Activated T-helper 1 cell treated with anti-CD3 and anti-CD28 coated beads, Interleukin-12 subunit alpha, Interleukin-12 subunit beta, Interleukin-2, Interleukin-4 antibody, amounts not matched to agents 30 ng/mL and 10 ng/mL and 1 ng/mL, durations not matched to agents 14 hours and 24 hours and 36 hours (primary cell): ENCODE data around the gene PKHD1. TPM values are rescaled to one million over a fixed set of nuclear protein-coding genes. Genes with fewer than 3 reads are reported as not detected.

Experiments used
- DNase-seq: peaks from one replicate; pipeline ENCODE4 v3.0.0; 2021; ENCODE audit warnings: low spot score
- H3K27ac Mint-ChIP-seq: one replicate; pipeline ENCODE4 v1.8.0; 2021; ENCODE audit warnings: mild to moderate bottlenecking, mixed read lengths
- H3K27me3 Mint-ChIP-seq: one replicate; pipeline ENCODE4 v1.8.0; 2022; ENCODE audit warnings: mild to moderate bottlenecking, moderate library complexity, mixed read lengths; ENCODE audit not compliant: insufficient read depth
- H3K36me3 Mint-ChIP-seq: one replicate; pipeline ENCODE4 v1.8.0; 2021; ENCODE audit warnings: low read depth, mixed read lengths
- H3K4me1 Mint-ChIP-seq: one replicate; pipeline ENCODE4 v1.8.0; 2021; ENCODE audit warnings: low read depth, mixed read lengths
- H3K4me3 Mint-ChIP-seq: one replicate; pipeline ENCODE4 v1.8.0; 2021; ENCODE audit warnings: mild to moderate bottlenecking, moderate library complexity, mixed read lengths
- H3K9me3 Mint-ChIP-seq: one replicate; pipeline ENCODE4 v1.8.0; 2021; ENCODE audit warnings: mixed read lengths
- intact Hi-C: fragments of 100-400 bp; cut with micrococcal nuclease; formaldehyde crosslinking; loops from one replicate; pipeline ENCODE4 v1.15.1; 2024
- total RNA-seq: library from RNA; stranded (reverse); gene quantifications from 2 replicates; pipeline ENCODE4 v1.2.3, GENCODE V29; 2022

PKHD1 gene
- total RNA-seq, 1 donor from 2014 or later, result not detected

- no peaks in the 10 kb centered on the region for H3K4me1 Mint-ChIP-seq
Observed at GRCh38 chr6:51738614-51739013, 348.8 kb downstream of the PKHD1 start.

GRCh38 chr6:51737580-51738360 is 349.6 kb downstream of the PKHD1 start:
- H3K4me1 Mint-ChIP-seq, result no peaks in the 10 kb centered on the region
- H3K4me3 Mint-ChIP-seq, result no peak overlapping the region
- DNase-seq, result no peak
- H3K36me3 Mint-ChIP-seq, result no peaks in the 10 kb centered on the region
- intact Hi-C loops, result no loop called here
- H3K27me3 Mint-ChIP-seq, result no peaks in the 10 kb centered on the region
- H3K9me3 Mint-ChIP-seq, result peaks cover 1% of the 10 kb centered on the region
- H3K27ac Mint-ChIP-seq, result no peak overlapping the region

More at GRCh38 chr6:51738614-51739013, 348.8 kb downstream of the PKHD1 start:
- Mint-ChIP-seq H3K27ac (no peak overlapping the region), H3K27me3 (peaks cover 2% of the 10 kb centered on the region), H3K4me3 (no peak overlapping the region), H3K36me3 (no peaks in the 10 kb centered on the region), H3K9me3 (no peaks in the 10 kb centered on the region)
- intact Hi-C loops, result no loop called here
- DNase-seq, result no peak

- intact Hi-C loops, result no loop called here
- H3K36me3 Mint-ChIP-seq, result no peaks in the 10 kb centered on the region
- no peaks in the 10 kb centered on the region for H3K4me1 Mint-ChIP-seq
- H3K27ac Mint-ChIP-seq, result no peak overlapping the region
- no peak for DNase-seq
- no peaks in the 10 kb centered on the region for H3K27me3 Mint-ChIP-seq
- no peak overlapping the region for H3K4me3 Mint-ChIP-seq
- H3K9me3 Mint-ChIP-seq, result no peaks in the 10 kb centered on the region
Observed at GRCh38 chr6:51725155-51725554, 362.3 kb downstream of the PKHD1 start.

GRCh38 chr6:51720327-51720726 is 367.1 kb downstream of the PKHD1 start:
- DNase-seq, result no peak
- Mint-ChIP-seq H3K27ac (no peak overlapping the region), H3K9me3 (no peaks in the 10 kb centered on the region), H3K27me3 (no peaks in the 10 kb centered on the region), H3K36me3 (no peaks in the 10 kb centered on the region), H3K4me1 (no peaks in the 10 kb centered on the region), H3K4me3 (no peak overlapping the region)
- intact Hi-C loops, result no loop called here

- no peak for DNase-seq
- intact Hi-C loops, result no loop called here
- Mint-ChIP-seq H3K9me3 (no peaks in the 10 kb centered on the region), H3K4me3 (no peak overlapping the region), H3K4me1 (no peaks in the 10 kb centered on the region), H3K36me3 (no peaks in the 10 kb centered on the region), H3K27me3 (no peaks in the 10 kb centered on the region), H3K27ac (no peak overlapping the region)
Observed at GRCh38 chr6:51719297-51719696, 368.1 kb downstream of the PKHD1 start.

- Mint-ChIP-seq H3K27ac (no peak overlapping the region), H3K9me3 (no peaks in the 10 kb centered on the region), H3K27me3 (no peaks in the 10 kb centered on the region), H3K36me3 (no peaks in the 10 kb centered on the region), H3K4me3 (no peak overlapping the region), H3K4me1 (no peaks in the 10 kb centered on the region)
- DNase-seq, result no peak
- intact Hi-C loops, result no loop called here
Observed at GRCh38 chr6:51718533-51718932, 368.9 kb downstream of the PKHD1 start.

GRCh38 chr6:51717477-51717876 is 369.9 kb downstream of the PKHD1 start:
- Mint-ChIP-seq H3K36me3 (no peaks in the 10 kb centered on the region), H3K4me3 (no peak overlapping the region), H3K4me1 (no peaks in the 10 kb centered on the region), H3K27ac (no peak overlapping the region), H3K9me3 (no peaks in the 10 kb centered on the region), H3K27me3 (no peaks in the 10 kb centered on the region)
- intact Hi-C loops, result no loop called here
- no peak for DNase-seq

- DNase-seq, result no peak
- H3K9me3 Mint-ChIP-seq, result no peaks in the 10 kb centered on the region
- no peaks in the 10 kb centered on the region for H3K4me1 Mint-ChIP-seq
- no peak overlapping the region for H3K4me3 Mint-ChIP-seq
- H3K27me3 Mint-ChIP-seq, result no peaks in the 10 kb centered on the region
- intact Hi-C loops, result no loop called here
- no peak overlapping the region for H3K27ac Mint-ChIP-seq
- no peaks in the 10 kb centered on the region for H3K36me3 Mint-ChIP-seq
Observed at GRCh38 chr6:51711876-51712275, 375.5 kb downstream of the PKHD1 start.

GRCh38 chr6:51706086-51706485 is 381.3 kb downstream of the PKHD1 start:
- DNase-seq, result no peak
- Mint-ChIP-seq H3K4me1 (no peaks in the 10 kb centered on the region), H3K27ac (no peak overlapping the region), H3K27me3 (no peaks in the 10 kb centered on the region), H3K9me3 (no peaks in the 10 kb centered on the region), H3K4me3 (no peak overlapping the region), H3K36me3 (no peaks in the 10 kb centered on the region)
- intact Hi-C loops, result no loop called here

GRCh38 chr6:51704932-51705540 is 382.4 kb downstream of the PKHD1 start:
- DNase-seq, result no peak
- Mint-ChIP-seq H3K27me3 (no peaks in the 10 kb centered on the region), H3K4me1 (no peaks in the 10 kb centered on the region), H3K4me3 (no peak overlapping the region), H3K36me3 (no peaks in the 10 kb centered on the region), H3K9me3 (no peaks in the 10 kb centered on the region), H3K27ac (no peak overlapping the region)
- intact Hi-C loops, result no loop called here

GRCh38 chr6:51702851-51703250 is 384.6 kb downstream of the PKHD1 start:
- H3K9me3 Mint-ChIP-seq, result no peaks in the 10 kb centered on the region
- H3K4me3 Mint-ChIP-seq, result no peak overlapping the region
- intact Hi-C loops, result no loop called here
- DNase-seq, result no peak
- no peaks in the 10 kb centered on the region for H3K4me1 Mint-ChIP-seq
- no peaks in the 10 kb centered on the region for H3K27me3 Mint-ChIP-seq
- H3K36me3 Mint-ChIP-seq, result no peaks in the 10 kb centered on the region
- H3K27ac Mint-ChIP-seq, result no peak overlapping the region

GRCh38 chr6:51684603-51685002 is 402.8 kb downstream of the PKHD1 start:
- H3K4me1 Mint-ChIP-seq, result no peaks in the 10 kb centered on the region
- H3K9me3 Mint-ChIP-seq, result no peaks in the 10 kb centered on the region
- H3K36me3 Mint-ChIP-seq, result no peaks in the 10 kb centered on the region
- no peaks in the 10 kb centered on the region for H3K27me3 Mint-ChIP-seq
- intact Hi-C loops, result no loop called here
- H3K4me3 Mint-ChIP-seq, result no peak overlapping the region
- DNase-seq, result no peak
- no peak overlapping the region for H3K27ac Mint-ChIP-seq

- H3K4me3 Mint-ChIP-seq, result no peak overlapping the region
- DNase-seq, result no peak
- no peaks in the 10 kb centered on the region for H3K9me3 Mint-ChIP-seq
- H3K27me3 Mint-ChIP-seq, result no peaks in the 10 kb centered on the region
- intact Hi-C loops, result no loop called here
- no peak overlapping the region for H3K27ac Mint-ChIP-seq
- H3K36me3 Mint-ChIP-seq, result no peaks in the 10 kb centered on the region
- no peaks in the 10 kb centered on the region for H3K4me1 Mint-ChIP-seq
Observed at GRCh38 chr6:51684038-51684437, 403.4 kb downstream of the PKHD1 start.
